Activated naive CD4-positive, alpha-beta T cell treated with anti-CD3 and anti-CD28 coated beads for 36 hours (primary cell): ENCODE results near the gene PPIE. TPM values are rescaled to one million over a fixed set of nuclear protein-coding genes. Genes with fewer than 3 reads are reported as not detected.
"Not testable (repeated sequence)": the region's sequence is repeated elsewhere in the genome, so short reads cannot be mapped to it uniquely, and the experiment has no call there.

Source experiments
- CTCF ChIA-PET: fragments of 350-600 bp; sonication (Branson Sonifier 250); formaldehyde crosslinking; loops from one replicate; lab custom pipeline; 2021; ENCODE audit warnings: antibody characterized with exemption; lab: Charles Lee
- DNase-seq: peaks from one replicate; pipeline ENCODE4 v3.0.0-alpha.2; 2020
- H3K27ac Mint-ChIP-seq: one replicate; pipeline ENCODE4 v1.8.0; 2021; ENCODE audit warnings: mild to moderate bottlenecking, mixed read lengths
- H3K27me3 Mint-ChIP-seq: one replicate; pipeline ENCODE4 v1.8.0; 2021; ENCODE audit warnings: low read depth, mixed read lengths
- H3K36me3 Mint-ChIP-seq: one replicate; pipeline ENCODE4 v1.8.0; 2021; ENCODE audit warnings: low read depth, mixed read lengths
- H3K4me1 Mint-ChIP-seq: one replicate; pipeline ENCODE4 v1.8.0; 2021; ENCODE audit warnings: low read depth, mixed read lengths
- H3K4me3 Mint-ChIP-seq: one replicate; pipeline ENCODE4 v1.8.0; 2021; ENCODE audit warnings: mild to moderate bottlenecking, moderate library complexity, mixed read lengths
- H3K9me3 Mint-ChIP-seq: one replicate; pipeline ENCODE4 v1.8.0; 2021; ENCODE audit warnings: mixed read lengths
- intact Hi-C: fragments of 100-400 bp; cut with micrococcal nuclease; formaldehyde crosslinking; loops from one replicate; pipeline ENCODE4 v1.15.1; 2023
- total RNA-seq, 2 experiments: library from RNA; stranded (reverse); gene quantifications; one replicate each; pipeline ENCODE4 v1.2.3, GENCODE V29; 2021

The PPIE gene
- total RNA-seq, 2 experiments from 2014 or later, result 73.8 to 75.6 TPM

GRCh38 chr1:39761557-39762260 lies 23.0 kb downstream of the PPIE start:
- H3K27ac Mint-ChIP-seq, result no peak overlapping the region
- DNase-seq, result no peak
- H3K36me3 Mint-ChIP-seq, result peaks cover 11% of the 10 kb centered on the region
- intact Hi-C loops, result no loop called here
- no peaks in the 10 kb centered on the region for H3K4me1 Mint-ChIP-seq
- no peaks in the 10 kb centered on the region for H3K9me3 Mint-ChIP-seq
- H3K4me3 Mint-ChIP-seq, result no peak overlapping the region
- no peaks in the 10 kb centered on the region for H3K27me3 Mint-ChIP-seq
- CTCF ChIA-PET, result no interaction called here

DNA sequence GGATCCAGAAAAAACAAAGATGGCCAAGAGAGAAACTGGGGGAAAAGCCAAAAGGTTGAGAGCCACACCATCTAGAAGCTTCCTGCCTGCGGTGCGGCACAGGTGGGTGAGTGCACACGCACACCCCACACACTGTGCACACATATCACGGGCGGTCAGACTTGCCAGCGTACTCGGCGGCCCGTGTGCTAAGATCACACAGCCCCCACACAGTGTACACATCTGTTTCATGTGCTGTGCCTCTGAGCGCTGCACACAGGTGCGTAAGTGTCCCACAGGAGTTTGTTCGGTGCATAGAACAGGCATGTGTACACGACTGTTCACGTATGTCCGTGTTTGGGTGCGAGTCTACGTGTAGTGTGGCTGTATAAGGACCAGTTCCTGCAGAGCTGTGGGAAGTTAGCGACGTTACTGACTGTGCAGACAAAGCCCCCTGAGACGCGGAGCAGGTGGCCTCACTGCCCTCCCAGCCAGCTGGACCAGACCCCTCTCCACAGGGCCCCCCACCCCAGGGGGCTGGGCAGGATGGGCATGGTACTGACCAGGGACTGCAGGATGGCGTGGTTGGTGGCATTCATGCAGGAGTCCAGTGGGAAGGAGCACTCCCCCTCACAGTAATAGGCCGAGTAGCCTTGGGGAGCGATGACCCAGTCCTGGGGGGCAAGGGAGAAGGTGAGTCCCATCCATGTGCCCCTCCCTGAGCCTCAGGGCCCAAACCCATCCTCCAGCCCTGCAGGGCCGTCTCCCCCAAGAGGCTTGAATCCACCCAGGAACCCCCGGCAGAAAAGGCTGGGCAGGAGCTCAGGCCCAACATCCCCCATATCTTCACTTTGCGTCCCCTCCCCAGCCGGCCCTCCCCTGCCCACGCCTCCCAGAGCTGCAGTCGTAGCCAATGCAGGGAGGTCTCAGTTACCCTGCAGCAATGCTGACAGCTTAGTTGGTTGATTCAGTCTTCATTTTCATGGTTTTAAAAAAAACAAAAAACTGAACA lies 24.2 kb downstream of the PPIE start:
- CTCF ChIA-PET, result no interaction called here
- Mint-ChIP-seq H3K9me3 (no peaks in the 10 kb centered on the region), H3K27me3 (no peaks in the 10 kb centered on the region), H3K4me3 (no peak overlapping the region), H3K36me3 (peaks cover 6% of the 10 kb centered on the region), H3K4me1 (no peaks in the 10 kb centered on the region), H3K27ac (no peak overlapping the region)
- no peak for DNase-seq
- intact Hi-C loops, result no loop called here

GRCh38 chr1:39763619-39764374 lies 25.1 kb downstream of the PPIE start:
- H3K36me3 Mint-ChIP-seq, H3K4me1 Mint-ChIP-seq, H3K4me3 Mint-ChIP-seq, intact Hi-C loops, H3K27ac Mint-ChIP-seq, CTCF ChIA-PET, H3K27me3 Mint-ChIP-seq, H3K9me3 Mint-ChIP-seq, DNase-seq: not testable (repeated sequence)

DNA sequence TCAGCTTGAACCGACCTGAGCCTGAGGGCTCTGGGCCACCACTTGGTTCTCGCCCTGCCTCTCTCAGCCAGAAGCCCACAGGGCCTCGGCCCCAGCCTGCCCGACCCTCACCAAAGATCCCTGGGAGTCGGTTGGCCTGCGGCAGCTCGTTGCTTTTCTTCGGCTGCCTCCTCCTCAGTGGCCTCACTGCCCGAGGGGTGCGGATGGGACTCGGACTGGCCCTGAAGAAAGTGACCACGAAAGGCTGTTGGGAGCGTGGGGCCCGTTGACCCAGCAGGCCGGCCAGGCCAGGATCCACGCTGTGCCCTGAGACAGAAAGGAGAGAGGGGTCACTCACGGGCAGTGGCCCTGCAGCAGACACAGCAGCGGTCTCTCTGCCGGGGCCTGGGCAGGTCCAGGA lies 25.8 kb downstream of the PPIE start:
- DNase-seq, H3K27me3 Mint-ChIP-seq, H3K4me1 Mint-ChIP-seq, H3K4me3 Mint-ChIP-seq, intact Hi-C loops, CTCF ChIA-PET, H3K9me3 Mint-ChIP-seq, H3K27ac Mint-ChIP-seq, H3K36me3 Mint-ChIP-seq: not testable (repeated sequence)

- DNase-seq, intact Hi-C loops, H3K27ac Mint-ChIP-seq, H3K27me3 Mint-ChIP-seq, H3K9me3 Mint-ChIP-seq, CTCF ChIA-PET, H3K4me1 Mint-ChIP-seq, H3K36me3 Mint-ChIP-seq, H3K4me3 Mint-ChIP-seq: not testable (repeated sequence)
Measured at GRCh38 chr1:39766466-39766865, 27.8 kb downstream of the PPIE start.

- H3K27me3 Mint-ChIP-seq, DNase-seq, H3K4me1 Mint-ChIP-seq, CTCF ChIA-PET, H3K27ac Mint-ChIP-seq, H3K36me3 Mint-ChIP-seq, H3K4me3 Mint-ChIP-seq, intact Hi-C loops, H3K9me3 Mint-ChIP-seq: not testable (repeated sequence)
Measured at GRCh38 chr1:39769502-39769901, 30.8 kb downstream of the PPIE start.

GRCh38 chr1:39770100-39771021 lies 31.7 kb downstream of the PPIE start:
- CTCF ChIA-PET, result not testable (repeated sequence)

GRCh38 chr1:39771022-39771532 lies 32.4 kb downstream of the PPIE start, which contains the start of gene OXCT2:
TSS of gene OXCT2 (minus strand) at chr1:39771348. CDS start at chr1:39771255, 93 bp downstream.
- not testable (repeated sequence) for DNase-seq

More at GRCh38 chr1:39770100-39771021, 31.7 kb downstream of the PPIE start:
- H3K9me3 Mint-ChIP-seq, H3K27me3 Mint-ChIP-seq, H3K27ac Mint-ChIP-seq, H3K36me3 Mint-ChIP-seq, H3K4me1 Mint-ChIP-seq, intact Hi-C loops: not testable (repeated sequence)
- DNase-seq, result peak; percentile 39
- H3K4me3 Mint-ChIP-seq, result peak overlapping the region; percentile 56

DNA sequence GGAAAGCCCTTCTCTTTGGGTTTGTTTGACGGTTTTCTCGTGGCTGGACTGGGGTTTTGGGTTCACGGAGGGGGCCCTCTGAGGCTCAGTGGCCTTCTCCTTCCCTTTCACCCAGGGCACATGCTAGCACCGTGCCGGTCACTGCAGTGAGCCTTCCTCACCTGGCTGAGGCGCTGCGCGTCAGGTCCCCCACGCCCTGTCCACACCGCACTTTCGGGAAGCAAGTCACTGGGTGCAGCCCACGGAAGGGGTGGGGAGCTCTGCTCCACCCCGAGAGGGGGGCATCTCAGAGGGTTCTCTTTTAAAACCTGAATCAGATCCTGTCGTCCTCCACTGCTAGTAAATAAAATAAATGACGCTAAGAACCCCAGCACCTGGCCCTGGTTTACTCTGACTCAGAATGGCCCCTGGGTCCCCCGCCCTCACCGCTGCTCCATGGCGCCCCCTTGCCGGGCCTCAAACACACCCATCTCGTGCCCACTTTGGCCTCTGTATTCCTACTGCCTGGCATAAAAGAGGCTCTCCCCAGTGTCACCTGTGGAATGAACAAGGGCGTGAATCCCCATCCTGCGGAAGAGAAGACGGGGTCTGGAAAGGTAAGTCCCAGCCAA lies 34.8 kb downstream of the PPIE start:
- H3K4me3 Mint-ChIP-seq, DNase-seq, H3K9me3 Mint-ChIP-seq, H3K4me1 Mint-ChIP-seq, intact Hi-C loops, H3K36me3 Mint-ChIP-seq, H3K27ac Mint-ChIP-seq, H3K27me3 Mint-ChIP-seq, CTCF ChIA-PET: not testable (repeated sequence)

More at GRCh38 chr1:39771022-39771532, 32.4 kb downstream of the PPIE start, which contains the start of gene OXCT2:
- H3K4me3 Mint-ChIP-seq, result peak within 1 kb of the TSS; percentile 56
- CTCF ChIA-PET, H3K27ac Mint-ChIP-seq, H3K9me3 Mint-ChIP-seq, intact Hi-C loops, H3K27me3 Mint-ChIP-seq, H3K36me3 Mint-ChIP-seq, H3K4me1 Mint-ChIP-seq: not testable (repeated sequence)

DNA sequence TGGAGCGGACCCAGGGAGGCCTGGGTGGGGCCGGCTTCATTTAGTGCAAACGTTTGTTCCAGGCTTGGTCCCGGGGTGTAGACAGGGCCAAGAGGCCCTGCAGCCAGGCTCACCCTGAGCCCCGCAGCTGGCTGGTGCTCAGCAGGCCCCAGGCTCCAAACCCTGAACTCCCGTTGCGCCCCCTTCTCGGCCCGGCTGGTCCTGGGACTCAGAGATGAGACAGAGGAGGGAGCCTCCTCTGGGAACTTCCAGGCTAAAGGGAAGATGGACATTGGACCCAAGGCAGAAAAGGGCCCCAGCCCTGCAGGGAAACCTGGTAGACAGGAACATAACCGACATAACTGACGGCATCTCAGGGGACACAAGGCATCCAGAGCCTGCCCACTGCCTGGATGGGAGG lies 36.5 kb downstream of the PPIE start:
- H3K27ac Mint-ChIP-seq, H3K4me1 Mint-ChIP-seq: not testable (repeated sequence)

More for the DNA sequence above, 36.5 kb downstream of the PPIE start:
- intact Hi-C loops, DNase-seq, H3K36me3 Mint-ChIP-seq, H3K27me3 Mint-ChIP-seq, CTCF ChIA-PET, H3K9me3 Mint-ChIP-seq, H3K4me3 Mint-ChIP-seq: not testable (repeated sequence)
